Liver (tissue), 3 donors: ENCODE data around the gene SYT14.

Source experiments
- CTCF ChIP-seq: fragments of 150-350 bp; IDR thresholded peaks from 2 replicates; pipeline ENCODE4 v1.5.1; 2017; ENCODE audit warnings: improper control_type of control experiment, low read depth, low read length; ENCODE audit not compliant: missing input control
- GABPA ChIP-seq, 2 donors: IDR thresholded peaks in 1 of 2; conservative IDR thresholded peaks in 1 of 2; 2 replicates each; pipeline ENCODE4 v1.6.1; 2016; ENCODE audit warnings: antibody characterized with exemption in 2 of 2, mild to moderate bottlenecking in 1 of 2, moderate library complexity in 1 of 2
- JUND ChIP-seq, 2 donors: IDR thresholded peaks; 2 replicates each; pipeline ENCODE4 v1.6.1; 2016; ENCODE audit warnings: antibody characterized with exemption in 2 of 2
- TAF1 ChIP-seq: conservative IDR thresholded peaks from 2 replicates; pipeline ENCODE4 v1.6.1; 2016; ENCODE audit warnings: antibody characterized with exemption, mild to moderate bottlenecking
- TF ChIP-seq, protein P1 (sequence below): IDR thresholded peaks from 2 replicates; pipeline ENCODE4 v1.6.1; 2016; ENCODE audit warnings: antibody characterized with exemption, mild to moderate bottlenecking
- donor health status: healthy.
- donor health status: healthy.

- TF ChIP-seq, protein P1, sequence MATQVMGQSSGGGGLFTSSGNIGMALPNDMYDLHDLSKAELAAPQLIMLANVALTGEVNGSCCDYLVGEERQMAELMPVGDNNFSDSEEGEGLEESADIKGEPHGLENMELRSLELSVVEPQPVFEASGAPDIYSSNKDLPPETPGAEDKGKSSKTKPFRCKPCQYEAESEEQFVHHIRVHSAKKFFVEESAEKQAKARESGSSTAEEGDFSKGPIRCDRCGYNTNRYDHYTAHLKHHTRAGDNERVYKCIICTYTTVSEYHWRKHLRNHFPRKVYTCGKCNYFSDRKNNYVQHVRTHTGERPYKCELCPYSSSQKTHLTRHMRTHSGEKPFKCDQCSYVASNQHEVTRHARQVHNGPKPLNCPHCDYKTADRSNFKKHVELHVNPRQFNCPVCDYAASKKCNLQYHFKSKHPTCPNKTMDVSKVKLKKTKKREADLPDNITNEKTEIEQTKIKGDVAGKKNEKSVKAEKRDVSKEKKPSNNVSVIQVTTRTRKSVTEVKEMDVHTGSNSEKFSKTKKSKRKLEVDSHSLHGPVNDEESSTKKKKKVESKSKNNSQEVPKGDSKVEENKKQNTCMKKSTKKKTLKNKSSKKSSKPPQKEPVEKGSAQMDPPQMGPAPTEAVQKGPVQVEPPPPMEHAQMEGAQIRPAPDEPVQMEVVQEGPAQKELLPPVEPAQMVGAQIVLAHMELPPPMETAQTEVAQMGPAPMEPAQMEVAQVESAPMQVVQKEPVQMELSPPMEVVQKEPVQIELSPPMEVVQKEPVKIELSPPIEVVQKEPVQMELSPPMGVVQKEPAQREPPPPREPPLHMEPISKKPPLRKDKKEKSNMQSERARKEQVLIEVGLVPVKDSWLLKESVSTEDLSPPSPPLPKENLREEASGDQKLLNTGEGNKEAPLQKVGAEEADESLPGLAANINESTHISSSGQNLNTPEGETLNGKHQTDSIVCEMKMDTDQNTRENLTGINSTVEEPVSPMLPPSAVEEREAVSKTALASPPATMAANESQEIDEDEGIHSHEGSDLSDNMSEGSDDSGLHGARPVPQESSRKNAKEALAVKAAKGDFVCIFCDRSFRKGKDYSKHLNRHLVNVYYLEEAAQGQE = no peak
- TF ChIP-seq CTCF = no peak
- TF ChIP-seq JUND (IDR thresholded peaks at IDR 0.05) = no peak
- TF ChIP-seq TAF1 = no peak
- no peak for TF ChIP-seq GABPA (IDR thresholded peaks at IDR 0.05 in 1 of 2, conservative IDR thresholded peaks at IDR 0.05 in 1 of 2)
Measured at GRCh38 chr1:210195635-210196160, 257.7 kb downstream of the SYT14 start.
